Fibroblast of the conjunctiva (primary cell): Measurements from ENCODE around the gene ZFHX3.
A peak's percentile ranks its signal among the peaks of the same experiment; 100 is the strongest.

Source experiments
- DNase-seq: peaks from one replicate; pipeline ENCODE4 v3.0.0-alpha.2; 2010; ENCODE audit warnings: low read depth

The ZFHX3 gene

GRCh38 chr16:72873853-72874252, 174.1 kb downstream of the ZFHX3 start:
- DNase-seq: no peak

- DNase-seq: no peak
Observed at GRCh38 chr16:72873044-72873443, 174.9 kb downstream of the ZFHX3 start.

GRCh38 chr16:72865835-72866234, 182.1 kb downstream of the ZFHX3 start:
- DNase-seq: no peak

- no peak for DNase-seq
Observed at GRCh38 chr16:72865258-72865657, 182.7 kb downstream of the ZFHX3 start.

- no peak for DNase-seq
Observed at GRCh38 chr16:72864130-72864833, 183.6 kb downstream of the ZFHX3 start.

GRCh38 chr16:72862090-72862489, 185.8 kb downstream of the ZFHX3 start:
- DNase-seq: no peak

- DNase-seq: no peak
Observed at GRCh38 chr16:72860726-72861562, 187.0 kb downstream of the ZFHX3 start.

- no peak for DNase-seq
Observed at GRCh38 chr16:72859581-72859980, 188.3 kb downstream of the ZFHX3 start.

- DNase-seq: no peak
Observed at GRCh38 chr16:72858665-72859493, 189.0 kb downstream of the ZFHX3 start.

GRCh38 chr16:72857834-72858664, 189.9 kb downstream of the ZFHX3 start:
- DNase-seq: no peak

GRCh38 chr16:72856797-72857196, 191.1 kb downstream of the ZFHX3 start:
- no peak for DNase-seq

- no peak for DNase-seq
Observed at GRCh38 chr16:72854267-72854959, 193.5 kb downstream of the ZFHX3 start.

GRCh38 chr16:72853575-72854266, 194.2 kb downstream of the ZFHX3 start:
- DNase-seq: no peak

- DNase-seq: no peak
Observed at GRCh38 chr16:72852421-72852820, 195.5 kb downstream of the ZFHX3 start.

- no peak for DNase-seq
Observed at GRCh38 chr16:72850853-72851252, 197.1 kb downstream of the ZFHX3 start.

- DNase-seq: no peak
Observed at GRCh38 chr16:72850021-72850420, 197.9 kb downstream of the ZFHX3 start.

GRCh38 chr16:72848759-72849664, 198.9 kb downstream of the ZFHX3 start:
- DNase-seq: peak; percentile 79

- no peak for DNase-seq
Observed at GRCh38 chr16:72848028-72848400, 199.9 kb downstream of the ZFHX3 start.
